GM10248 (cell line): ENCODE data around the gene SLIT1.

Experiments
- CTCF ChIA-PET: fragments of 300-600 bp; sonication (Branson Sonifier 250); formaldehyde crosslinking; extraction: SDS; loops from one replicate; lab custom pipeline; 2021; ENCODE audit warnings: antibody characterized with exemption; lab: Yijun Ruan, JAX
- POLR2A ChIA-PET: fragments of 350-650 bp; sonication (Branson Sonifier 250); formaldehyde crosslinking; extraction: SDS; loops from one replicate; lab custom pipeline; 2020; ENCODE audit warnings: antibody characterized with exemption; lab: Yijun Ruan, JAX
- DNase-seq: peaks from one replicate; pipeline ENCODE4 v3.0.0; 2012; ENCODE audit errors: extremely low spot score
- TF ChIP-seq, protein P1 (sequence below): IDR thresholded peaks from 2 replicates; pipeline ENCODE4 v1.5.1; 2012; ENCODE audit warnings: mild to moderate bottlenecking, low read depth; ENCODE audit errors: extremely low read depth, missing control alignments, control extremely low read depth

SLIT1 gene

DNA sequence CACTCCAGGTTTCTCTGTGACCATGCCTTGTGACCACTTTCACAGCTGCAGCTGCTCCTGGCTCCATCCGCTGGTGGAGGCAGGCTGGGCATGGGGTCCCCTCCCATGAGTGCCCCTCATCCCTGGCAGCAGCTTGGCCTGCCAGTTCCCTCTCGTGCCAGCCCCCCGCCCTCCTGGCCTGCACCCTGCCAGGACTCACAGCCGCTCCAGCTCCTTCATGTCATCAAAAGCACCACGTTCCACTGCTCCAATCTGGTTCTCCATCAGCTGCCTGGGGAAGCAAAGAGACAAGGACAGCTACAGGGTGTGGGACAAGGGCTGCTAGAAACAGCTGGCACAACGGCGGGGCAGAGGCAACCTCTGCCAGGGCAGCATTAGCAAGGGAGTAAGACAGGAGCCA, 22.6 kb downstream of the SLIT1 start:
- DNase-seq = no peak
- ChIA-PET POLR2A (no interaction called here), CTCF (no interaction called here)
- TF ChIP-seq, protein P1, sequence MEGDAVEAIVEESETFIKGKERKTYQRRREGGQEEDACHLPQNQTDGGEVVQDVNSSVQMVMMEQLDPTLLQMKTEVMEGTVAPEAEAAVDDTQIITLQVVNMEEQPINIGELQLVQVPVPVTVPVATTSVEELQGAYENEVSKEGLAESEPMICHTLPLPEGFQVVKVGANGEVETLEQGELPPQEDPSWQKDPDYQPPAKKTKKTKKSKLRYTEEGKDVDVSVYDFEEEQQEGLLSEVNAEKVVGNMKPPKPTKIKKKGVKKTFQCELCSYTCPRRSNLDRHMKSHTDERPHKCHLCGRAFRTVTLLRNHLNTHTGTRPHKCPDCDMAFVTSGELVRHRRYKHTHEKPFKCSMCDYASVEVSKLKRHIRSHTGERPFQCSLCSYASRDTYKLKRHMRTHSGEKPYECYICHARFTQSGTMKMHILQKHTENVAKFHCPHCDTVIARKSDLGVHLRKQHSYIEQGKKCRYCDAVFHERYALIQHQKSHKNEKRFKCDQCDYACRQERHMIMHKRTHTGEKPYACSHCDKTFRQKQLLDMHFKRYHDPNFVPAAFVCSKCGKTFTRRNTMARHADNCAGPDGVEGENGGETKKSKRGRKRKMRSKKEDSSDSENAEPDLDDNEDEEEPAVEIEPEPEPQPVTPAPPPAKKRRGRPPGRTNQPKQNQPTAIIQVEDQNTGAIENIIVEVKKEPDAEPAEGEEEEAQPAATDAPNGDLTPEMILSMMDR = no peak

DNA sequence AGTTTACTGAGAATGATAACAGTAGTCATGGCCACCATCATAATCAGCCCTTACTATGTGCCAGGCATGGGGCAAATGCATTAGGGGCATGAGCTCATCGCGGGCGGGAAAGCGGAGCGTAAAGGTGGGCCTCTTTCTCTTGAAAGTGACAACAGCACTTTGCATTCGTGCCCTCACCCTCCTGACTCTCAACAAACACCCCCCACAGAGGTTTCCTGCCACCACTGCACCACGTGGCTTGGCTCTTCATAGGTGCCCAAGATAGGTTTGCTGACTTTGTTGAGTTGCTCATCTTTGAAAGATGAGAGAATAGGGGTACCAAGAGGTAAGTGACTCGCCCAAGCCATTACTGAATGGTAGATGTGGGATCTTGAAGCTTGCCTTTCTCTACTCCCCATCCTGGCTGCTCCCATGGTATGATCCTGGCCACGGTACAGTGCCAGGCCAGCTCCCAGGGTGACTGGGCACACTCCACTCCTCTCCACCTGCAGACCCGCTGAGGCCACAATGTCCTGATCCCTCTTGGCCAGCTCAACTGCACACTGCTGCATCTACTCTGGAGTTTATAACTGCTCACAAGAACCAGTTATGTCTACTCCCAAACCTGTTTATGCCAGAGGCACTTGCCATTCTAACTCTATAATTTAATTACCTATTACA, 26.0 kb downstream of the SLIT1 start:
- TF ChIP-seq, protein P1 = no peak
- POLR2A ChIA-PET = no interaction called here
- CTCF ChIA-PET = interaction anchor here (1.2 to 2.9 kb wide), 2 partner anchors 51 to 123 kb away, joined by 5 to 12 read pairs; no protein-coding TSS in a partner anchor
- DNase-seq = no peak

DNA sequence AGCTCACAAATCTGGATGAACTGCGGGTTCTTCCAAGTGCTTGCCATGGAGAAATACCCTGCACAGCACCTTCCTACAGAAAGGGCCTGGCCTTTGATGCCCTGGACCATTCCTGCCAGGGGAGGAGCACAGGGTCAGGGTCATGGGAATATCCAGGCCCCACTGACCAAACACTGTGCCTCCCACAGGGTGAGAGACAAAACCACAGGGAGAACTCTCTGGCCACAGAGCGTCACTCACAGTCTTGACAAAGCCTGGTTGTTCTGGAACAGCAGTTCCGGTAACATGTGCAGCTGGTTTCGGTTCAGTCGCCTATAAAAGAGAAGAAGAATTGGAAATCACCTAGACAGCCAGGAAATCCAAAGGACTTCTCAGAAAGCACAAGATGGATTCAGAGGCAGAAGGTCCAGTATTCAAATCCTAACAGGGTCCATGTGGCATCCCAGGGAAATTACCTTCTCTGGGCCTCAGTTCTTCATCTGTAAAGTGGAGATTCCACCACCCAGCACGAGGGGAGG, 28.1 kb downstream of the SLIT1 start:
- ChIA-PET POLR2A (no interaction called here), CTCF (interaction anchor here (1.2 to 2.9 kb wide), 5 partner anchors 10 to 746 kb away, joined by 3 to 12 read pairs (median 4); no protein-coding TSS in a partner anchor)
- DNase-seq = peak; percentile 49

DNA sequence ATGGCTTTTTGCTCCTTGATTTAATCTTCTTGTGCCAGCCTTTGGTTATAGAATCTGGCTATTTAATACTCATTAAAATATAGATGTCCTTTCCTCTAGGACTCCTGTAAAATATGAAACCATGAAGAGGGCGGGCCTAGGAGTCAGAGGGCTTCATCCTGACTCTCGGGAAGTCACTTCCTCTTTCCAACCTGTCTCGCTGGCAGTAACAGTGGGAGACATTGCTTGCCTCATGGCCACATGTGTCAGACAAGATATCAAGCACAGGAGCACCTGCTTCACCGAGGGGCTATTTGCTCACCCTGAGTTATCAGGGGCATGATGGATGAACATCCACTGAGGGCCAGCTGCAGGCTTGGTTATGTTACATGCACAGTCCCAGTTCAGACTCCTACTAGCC, 31.0 kb downstream of the SLIT1 start:
- ChIA-PET POLR2A (no interaction called here), CTCF (no interaction called here)
- DNase-seq = no peak
- TF ChIP-seq, protein P1 = no peak

More for the DNA sequence above, 28.1 kb downstream of the SLIT1 start:
- TF ChIP-seq, protein P1 = no peak

DNA sequence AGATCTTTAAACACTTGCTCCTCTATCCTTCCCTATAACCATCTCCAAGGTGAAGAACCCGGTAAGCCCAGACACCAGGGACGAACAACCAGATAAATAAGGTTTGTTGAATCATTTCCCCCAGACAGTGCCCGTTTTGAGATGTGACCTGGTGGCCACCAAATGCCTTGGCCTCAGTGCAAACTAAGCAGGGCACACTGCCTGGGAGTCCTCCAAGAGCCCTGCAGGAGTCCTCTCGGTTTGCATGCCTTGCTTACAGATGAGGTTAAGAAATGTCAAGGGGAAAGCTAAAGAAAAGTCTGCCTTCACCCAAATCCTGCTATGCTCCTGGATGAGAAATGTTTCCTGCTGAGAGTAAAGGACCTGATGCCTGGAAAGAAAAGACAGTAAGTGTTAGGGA, 31.6 kb downstream of the SLIT1 start:
- no peak for DNase-seq
- TF ChIP-seq, protein P1 = no peak
- ChIA-PET CTCF (no interaction called here), POLR2A (no interaction called here)

DNA sequence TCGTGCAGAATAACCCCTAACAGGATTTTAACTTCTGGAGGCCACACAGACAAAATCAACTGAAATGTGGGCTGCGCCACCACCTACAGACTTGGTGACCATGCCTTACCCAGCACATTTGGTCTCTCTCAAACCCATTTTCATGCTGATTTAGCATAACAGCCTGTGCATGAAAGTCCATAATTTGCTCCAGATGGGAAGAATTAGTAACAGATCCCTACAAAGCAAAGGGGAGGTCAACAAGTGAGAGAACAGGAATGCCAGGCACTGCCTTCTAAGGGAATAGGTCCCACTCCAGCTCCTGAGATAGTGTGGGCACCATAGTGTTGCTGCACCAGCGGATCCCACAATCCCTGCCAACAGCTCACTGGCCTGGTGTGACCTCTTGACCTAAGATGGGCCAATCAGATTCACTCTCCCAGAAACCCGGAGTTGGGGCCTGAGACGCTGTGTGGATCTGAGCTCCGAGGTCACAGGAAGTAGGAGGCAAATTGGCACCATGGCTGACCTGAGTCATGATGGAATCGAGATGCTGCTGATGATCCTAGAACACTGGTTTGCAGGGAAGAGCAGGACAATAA, 32.4 kb downstream of the SLIT1 start:
- DNase-seq = no peak
- TF ChIP-seq, protein P1 = no peak
- POLR2A ChIA-PET = no interaction called here
- CTCF ChIA-PET = no interaction called here
